ENCODE measurements around the gene NEK10.
"Not testable (repeated sequence)": the region's sequence is repeated elsewhere in the genome, so short reads cannot be mapped to it uniquely, and the experiment has no call there.

The NEK10 gene

DNA sequence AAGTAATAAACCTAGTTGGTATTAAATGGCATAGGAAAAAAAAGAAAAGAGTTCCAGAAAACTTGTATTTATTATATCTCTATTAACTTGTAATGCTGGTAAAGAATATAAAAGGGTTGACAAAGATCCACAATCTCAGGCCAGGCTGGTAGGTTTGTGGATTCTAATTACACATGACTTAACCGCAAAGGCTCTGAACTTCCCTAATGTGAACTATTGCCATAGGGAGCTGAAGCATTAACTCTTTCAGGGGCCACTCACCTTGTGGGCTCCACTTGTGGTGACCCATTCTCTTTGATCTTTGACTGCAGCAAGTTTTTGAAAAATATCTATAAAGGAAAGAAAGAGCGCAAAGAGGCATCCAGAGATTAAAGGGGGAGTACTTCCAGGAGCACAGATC, 58.5 kb downstream of the NEK10 start:
- H3K36me3 Mint-ChIP-seq: no peaks in the 10 kb centered on the region
- H3K9me3 Mint-ChIP-seq (ENCODE audit: low read depth): no peaks in the 10 kb centered on the region
- no peaks in the 10 kb centered on the region for H3K4me1 Mint-ChIP-seq (ENCODE audit: low read depth)
- H3K4me3 Mint-ChIP-seq: no peak overlapping the region
- peaks cover 5% of the 10 kb centered on the region for H3K27me3 Mint-ChIP-seq
- H3K27ac Mint-ChIP-seq: no peak overlapping the region

DNA sequence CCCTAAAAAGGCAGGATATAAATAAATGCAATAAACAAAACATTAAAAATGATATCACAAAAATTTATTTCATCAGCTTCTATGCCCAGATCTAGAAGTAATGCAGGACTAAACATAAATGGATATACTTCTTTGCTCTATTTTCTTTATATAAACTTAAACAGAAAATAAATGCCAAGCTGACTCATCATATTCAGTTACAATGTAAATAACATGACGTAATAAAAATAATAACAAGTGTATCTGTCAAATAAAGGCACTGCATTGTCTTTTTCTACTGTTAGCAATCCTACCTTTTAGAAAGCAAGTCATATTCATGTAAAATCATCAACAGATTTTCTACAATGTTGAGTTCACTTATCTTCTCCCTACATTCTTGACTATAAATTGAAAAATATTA, 61.6 kb downstream of the NEK10 start:
- Mint-ChIP-seq H3K9me3 (ENCODE audit: low read depth) (no peaks in the 10 kb centered on the region), H3K27ac (no peak overlapping the region), H3K36me3 (no peaks in the 10 kb centered on the region), H3K27me3 (peaks cover 5% of the 10 kb centered on the region), H3K4me3 (no peak overlapping the region), H3K4me1 (ENCODE audit: low read depth) (no peaks in the 10 kb centered on the region)

DNA sequence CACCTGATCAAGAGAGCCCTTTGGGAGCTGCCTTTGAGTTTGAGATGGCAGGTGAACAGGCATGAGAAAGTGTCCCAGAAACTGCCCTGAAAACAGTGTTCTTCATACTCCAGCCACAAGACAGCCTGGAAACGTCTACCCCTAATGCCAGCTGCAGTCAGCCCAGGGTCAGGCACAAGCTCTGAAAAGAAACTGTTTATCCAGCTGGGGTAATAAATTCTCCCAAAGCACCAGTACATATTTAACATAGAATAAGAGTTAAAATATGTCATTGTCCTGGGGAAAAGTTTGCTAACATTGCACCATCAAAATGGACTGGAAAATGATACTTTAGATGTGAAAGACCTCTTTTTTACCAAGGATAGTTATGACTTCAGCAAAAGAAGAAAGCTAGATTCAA, 66.3 kb downstream of the NEK10 start:
- Mint-ChIP-seq H3K27ac (no peak overlapping the region), H3K4me3 (no peak overlapping the region), H3K9me3 (ENCODE audit: low read depth) (peaks cover 11% of the 10 kb centered on the region)

DNA sequence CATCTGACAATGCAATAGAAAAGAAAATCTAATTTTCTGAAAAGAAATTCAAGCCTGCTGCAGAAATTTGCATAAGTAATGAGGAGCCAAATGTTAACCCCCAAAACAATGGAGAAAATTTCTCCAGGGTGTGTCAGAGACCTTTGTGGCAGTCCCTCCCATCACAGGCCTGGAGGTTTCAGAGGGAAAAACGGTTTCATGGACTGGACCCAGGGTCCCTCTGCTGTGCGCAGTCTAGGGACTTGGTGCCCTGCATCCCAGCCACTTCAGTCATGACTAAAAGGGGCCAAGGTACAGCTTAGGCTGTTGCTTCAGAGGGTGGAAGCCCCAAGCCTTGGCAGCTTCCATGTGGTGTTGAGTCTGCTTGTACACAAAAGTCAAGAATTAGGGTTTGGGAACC, 70.2 kb downstream of the NEK10 start:
- not testable (repeated sequence) for H3K4me3 Mint-ChIP-seq; H3K27ac Mint-ChIP-seq; H3K4me1 Mint-ChIP-seq (ENCODE audit: low read depth); H3K27me3 Mint-ChIP-seq
- peaks cover 11% of the 10 kb centered on the region for H3K9me3 Mint-ChIP-seq (ENCODE audit: low read depth)
- H3K36me3 Mint-ChIP-seq: peaks cover 17% of the 10 kb centered on the region

More for the DNA sequence above, 66.3 kb downstream of the NEK10 start:
- Mint-ChIP-seq H3K27me3 (peaks cover 3% of the 10 kb centered on the region), H3K4me1 (ENCODE audit: low read depth) (no peaks in the 10 kb centered on the region), H3K36me3 (peaks cover 15% of the 10 kb centered on the region)

DNA sequence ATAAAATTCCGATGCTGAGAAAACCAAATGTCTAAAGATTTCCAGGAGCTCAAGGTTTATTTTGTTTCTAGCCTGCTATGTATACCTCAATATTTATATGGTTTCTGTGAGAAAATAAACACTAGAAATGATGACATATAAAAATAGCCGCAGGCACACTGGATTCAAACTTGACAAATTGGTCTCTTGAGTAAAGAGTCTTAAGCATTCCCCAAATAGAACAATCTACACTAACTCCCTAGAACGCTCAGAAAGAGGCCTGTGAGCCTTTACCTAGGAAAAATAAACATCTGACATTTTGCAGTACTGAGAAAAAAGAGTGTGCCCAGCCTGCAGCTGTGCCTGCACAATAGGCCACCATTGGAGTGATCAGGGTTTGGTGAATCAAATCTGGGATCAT, 75.2 kb downstream of the NEK10 start:
- peaks cover 6% of the 10 kb centered on the region for H3K36me3 Mint-ChIP-seq
- no peaks in the 10 kb centered on the region for H3K9me3 Mint-ChIP-seq (ENCODE audit: low read depth)
- no peaks in the 10 kb centered on the region for H3K4me1 Mint-ChIP-seq (ENCODE audit: low read depth)

DNA sequence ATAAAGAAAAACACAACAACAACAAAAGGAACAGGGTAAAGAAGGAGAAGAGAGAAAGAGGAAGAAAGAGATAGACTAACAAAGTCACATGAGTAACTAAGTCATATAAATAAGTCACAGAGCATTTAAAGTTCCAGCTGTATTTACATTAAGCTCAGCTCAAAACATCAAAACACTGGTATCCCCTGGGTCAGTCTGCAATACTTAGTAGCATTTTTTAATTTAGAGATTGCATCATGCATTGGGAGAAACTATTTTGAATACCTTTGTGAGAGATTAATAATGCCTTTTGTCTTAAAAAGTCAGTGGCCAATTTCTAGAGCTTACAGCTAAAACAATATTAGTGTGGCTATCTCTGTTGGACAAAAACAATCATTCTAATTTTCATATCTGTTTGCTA, 78.4 kb downstream of the NEK10 start:
- Mint-ChIP-seq H3K9me3 (ENCODE audit: low read depth) (no peaks in the 10 kb centered on the region), H3K4me1 (ENCODE audit: low read depth) (no peaks in the 10 kb centered on the region), H3K4me3 (no peak overlapping the region), H3K36me3 (peaks cover 2% of the 10 kb centered on the region), H3K27ac (no peak overlapping the region), H3K27me3 (no peaks in the 10 kb centered on the region)

More for the DNA sequence above, 75.2 kb downstream of the NEK10 start:
- Mint-ChIP-seq H3K27me3 (no peaks in the 10 kb centered on the region), H3K4me3 (no peak overlapping the region), H3K27ac (no peak overlapping the region)

DNA sequence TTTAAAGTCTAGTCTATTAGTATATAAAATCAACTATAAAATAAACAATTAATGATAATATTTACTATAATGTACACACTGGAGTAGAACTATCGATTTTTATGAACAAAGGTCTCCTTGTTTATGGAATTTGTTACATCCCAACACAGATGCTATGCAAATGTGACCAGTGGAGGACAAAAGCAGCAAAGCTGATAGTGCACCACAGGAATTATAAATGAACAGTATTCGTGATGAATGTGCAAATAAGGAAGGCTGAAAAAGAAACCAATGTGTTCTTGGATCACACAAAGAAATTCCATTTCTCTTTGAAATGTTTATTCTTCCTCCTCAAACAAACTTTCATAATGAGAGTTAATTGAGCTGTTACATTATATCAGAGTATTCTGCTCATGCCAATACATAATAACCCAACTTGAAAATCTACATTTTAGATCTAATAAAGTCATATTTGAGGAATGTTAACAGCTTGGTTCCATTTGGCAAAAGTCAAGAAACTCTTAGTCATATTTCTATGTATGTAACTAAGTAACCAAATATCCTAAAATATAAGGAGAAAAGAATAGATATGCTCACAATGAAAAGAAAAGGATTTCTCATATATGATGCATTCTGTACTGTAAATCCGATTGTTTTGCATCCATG, 79.3 kb downstream of the NEK10 start:
- no peaks in the 10 kb centered on the region for H3K9me3 Mint-ChIP-seq (ENCODE audit: low read depth)

DNA sequence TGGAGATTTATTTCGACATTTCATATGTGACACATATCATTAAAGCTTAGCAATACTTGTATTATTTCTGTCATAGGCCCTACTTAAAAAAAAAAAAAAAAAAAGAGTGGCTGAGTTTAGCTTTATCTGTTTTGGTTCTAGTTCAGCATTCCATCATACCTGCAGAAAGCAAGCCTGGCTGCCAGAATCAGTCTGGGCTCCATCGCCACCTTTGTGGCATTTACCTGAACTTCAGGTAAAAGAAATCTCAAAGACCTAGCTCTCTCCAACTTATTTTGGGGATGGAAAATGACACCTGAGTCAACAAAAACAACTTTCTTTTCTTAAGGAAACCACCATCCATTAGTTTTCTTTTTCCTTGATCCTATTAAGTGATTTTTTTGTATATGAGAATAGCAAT, 82.1 kb downstream of the NEK10 start:
- Mint-ChIP-seq H3K4me3 (no peak overlapping the region), H3K9me3 (ENCODE audit: low read depth) (no peaks in the 10 kb centered on the region), H3K27ac (no peak overlapping the region), H3K27me3 (no peaks in the 10 kb centered on the region), H3K4me1 (ENCODE audit: low read depth) (no peaks in the 10 kb centered on the region), H3K36me3 (no peaks in the 10 kb centered on the region)

More for the DNA sequence above, 79.3 kb downstream of the NEK10 start:
- Mint-ChIP-seq H3K4me3 (no peak overlapping the region), H3K27me3 (no peaks in the 10 kb centered on the region), H3K27ac (no peak overlapping the region), H3K4me1 (ENCODE audit: low read depth) (no peaks in the 10 kb centered on the region), H3K36me3 (peaks cover 2% of the 10 kb centered on the region)

DNA sequence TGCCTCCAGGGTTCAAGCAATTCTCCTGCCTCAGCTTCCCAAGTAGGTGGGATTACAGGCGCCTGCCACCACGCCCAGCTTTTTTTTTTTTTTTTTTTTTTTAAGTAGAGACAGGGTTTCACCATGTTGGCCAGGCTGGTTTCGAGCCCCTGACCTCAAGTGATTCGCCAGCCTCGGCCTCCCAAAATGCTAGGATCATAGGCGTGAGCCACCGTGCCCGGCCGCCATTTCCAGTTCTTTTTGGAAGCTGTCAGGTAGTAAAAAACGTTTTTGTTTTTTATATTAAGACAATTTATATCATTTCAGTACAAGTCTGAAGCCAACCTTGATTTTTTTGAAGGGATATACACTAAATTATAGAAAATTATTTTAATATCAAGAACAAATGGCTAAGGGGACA, 82.7 kb downstream of the NEK10 start:
- not testable (repeated sequence) for H3K36me3 Mint-ChIP-seq; H3K27ac Mint-ChIP-seq; H3K4me3 Mint-ChIP-seq; H3K4me1 Mint-ChIP-seq (ENCODE audit: low read depth); H3K9me3 Mint-ChIP-seq (ENCODE audit: low read depth); H3K27me3 Mint-ChIP-seq

DNA sequence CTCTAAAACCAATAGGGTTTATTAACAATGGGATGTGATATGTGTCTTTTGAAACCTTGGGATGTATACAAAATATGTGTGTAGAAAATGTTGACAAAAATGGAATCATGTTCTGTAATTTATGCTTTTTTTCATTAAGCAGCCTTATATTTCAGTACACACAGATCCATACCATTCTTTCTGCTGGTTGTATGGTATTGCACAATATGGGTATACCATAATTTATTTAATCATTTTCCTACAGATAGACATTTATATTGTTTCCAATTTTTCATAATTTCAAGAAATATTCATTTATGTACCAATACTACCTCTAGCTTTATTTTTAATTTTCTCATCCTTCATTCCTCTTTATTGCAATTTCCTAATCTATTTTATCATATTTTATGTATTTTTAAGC, 83.5 kb downstream of the NEK10 start:
- peaks cover 5% of the 10 kb centered on the region for H3K36me3 Mint-ChIP-seq
- H3K9me3 Mint-ChIP-seq (ENCODE audit: low read depth): peaks cover 8% of the 10 kb centered on the region
- H3K27ac Mint-ChIP-seq: no peak overlapping the region
- H3K4me1 Mint-ChIP-seq (ENCODE audit: low read depth): no peaks in the 10 kb centered on the region
- H3K4me3 Mint-ChIP-seq: no peak overlapping the region
- H3K27me3 Mint-ChIP-seq: no peaks in the 10 kb centered on the region

DNA sequence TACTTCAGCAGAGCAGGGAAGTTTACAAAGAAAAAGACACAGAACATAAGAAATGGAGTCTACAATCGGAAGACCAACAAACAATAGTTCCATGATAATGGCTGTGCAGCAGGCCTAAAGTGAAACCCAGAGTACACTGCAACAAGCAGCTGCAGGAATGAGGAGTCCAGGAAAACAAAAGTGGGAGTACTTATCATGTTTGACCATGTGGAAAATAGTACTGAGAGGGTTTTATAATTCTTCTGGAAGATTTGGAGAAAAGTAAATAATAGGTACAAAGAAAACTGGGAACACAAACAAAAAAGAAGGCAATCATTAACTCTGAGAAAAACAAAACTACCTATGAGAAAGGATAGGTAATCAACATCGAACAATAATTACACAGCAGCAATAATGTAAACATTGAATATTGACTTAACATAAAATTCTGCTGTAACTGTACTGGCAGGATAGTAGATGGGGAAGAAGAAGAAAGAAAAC, 87.5 kb downstream of the NEK10 start:
- Mint-ChIP-seq H3K27me3 (no peaks in the 10 kb centered on the region), H3K36me3 (peaks cover 5% of the 10 kb centered on the region), H3K27ac (no peak overlapping the region), H3K4me1 (ENCODE audit: low read depth) (no peaks in the 10 kb centered on the region), H3K4me3 (no peak overlapping the region), H3K9me3 (ENCODE audit: low read depth) (peaks cover 8% of the 10 kb centered on the region)

DNA sequence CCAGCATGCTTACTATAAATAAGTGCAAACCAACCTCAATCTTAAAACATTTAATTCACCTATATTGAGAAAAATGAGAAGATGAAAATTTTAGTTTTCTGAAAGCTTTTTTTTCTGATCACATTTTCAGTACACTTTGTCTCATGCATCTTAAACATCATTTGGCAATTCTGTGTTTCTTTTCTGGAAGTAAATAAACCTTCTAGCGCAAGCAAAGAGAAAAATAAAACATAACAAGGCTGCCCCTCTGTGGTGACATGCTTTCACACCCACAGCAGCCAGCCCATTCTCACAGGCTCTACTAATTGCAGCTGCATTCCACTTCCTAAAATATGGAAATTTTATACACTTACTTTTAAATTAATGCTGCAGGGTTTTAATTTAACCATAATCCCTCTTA, 90.1 kb downstream of the NEK10 start:
- Mint-ChIP-seq H3K9me3 (ENCODE audit: low read depth) (peaks cover 8% of the 10 kb centered on the region), H3K36me3 (peaks cover 5% of the 10 kb centered on the region), H3K27me3 (no peaks in the 10 kb centered on the region), H3K27ac (no peak overlapping the region), H3K4me1 (ENCODE audit: low read depth) (no peaks in the 10 kb centered on the region), H3K4me3 (no peak overlapping the region)

DNA sequence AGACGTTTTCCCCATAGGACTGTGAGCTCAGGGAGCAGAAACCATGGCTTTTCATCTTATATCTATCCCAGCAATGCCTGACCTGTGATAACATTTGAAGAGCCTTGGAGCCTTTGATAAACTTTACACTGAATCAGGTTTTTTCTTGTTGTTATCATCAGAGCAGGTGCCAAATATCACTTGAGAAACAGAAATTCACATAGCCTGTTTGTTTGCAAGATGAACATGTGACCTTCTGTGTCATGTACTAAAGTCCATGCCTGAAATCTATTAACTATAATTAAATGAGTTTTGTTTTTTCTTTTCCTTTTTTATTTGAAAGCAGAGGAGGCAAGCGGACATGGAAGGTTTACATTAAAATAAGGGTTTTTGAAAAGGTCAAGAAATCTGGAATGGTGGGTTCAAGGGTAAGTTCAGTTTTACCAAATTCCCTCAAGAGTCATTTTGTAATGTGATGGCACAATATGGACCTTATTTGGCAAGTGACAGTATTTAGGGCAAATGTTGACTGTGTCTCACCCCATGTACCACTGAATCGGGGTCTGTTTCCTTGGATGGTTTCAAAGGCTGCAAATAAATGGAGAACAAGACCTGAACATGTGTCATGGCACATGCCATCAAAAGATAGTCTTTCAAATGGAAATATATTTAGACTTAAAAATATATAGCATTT, 90.7 kb downstream of the NEK10 start:
- Mint-ChIP-seq H3K9me3 (ENCODE audit: low read depth) (peaks cover 8% of the 10 kb centered on the region), H3K4me3 (no peak overlapping the region), H3K4me1 (ENCODE audit: low read depth) (no peaks in the 10 kb centered on the region), H3K36me3 (peaks cover 5% of the 10 kb centered on the region), H3K27ac (no peak overlapping the region), H3K27me3 (no peaks in the 10 kb centered on the region)

DNA sequence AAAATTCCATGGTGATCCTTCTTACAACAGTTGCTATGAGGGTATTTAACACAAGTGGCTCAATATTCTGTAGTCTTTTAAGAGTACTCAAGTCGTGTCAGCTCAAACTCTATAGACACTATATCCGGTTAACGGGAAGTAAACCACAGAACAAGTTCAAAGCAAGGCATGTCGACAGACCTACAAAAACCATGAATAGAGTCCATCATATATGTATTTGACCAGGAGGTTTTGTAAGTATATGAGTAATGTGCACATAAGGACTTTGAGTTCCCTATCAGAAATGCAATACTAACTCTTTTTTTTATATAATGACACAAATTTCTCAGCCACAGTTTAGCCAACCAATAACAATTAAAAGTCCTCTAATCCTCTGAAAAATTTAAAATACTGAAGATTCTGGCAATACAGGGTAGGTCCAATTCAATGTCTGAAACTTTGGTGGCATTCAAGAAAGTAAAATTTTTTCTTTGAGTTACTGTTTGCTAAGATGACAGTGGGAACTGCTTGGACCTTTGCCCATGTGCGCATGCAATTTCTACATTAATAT, 93.7 kb downstream of the NEK10 start:
- H3K27me3 Mint-ChIP-seq: peaks cover 2% of the 10 kb centered on the region
- no peaks in the 10 kb centered on the region for H3K36me3 Mint-ChIP-seq
- no peak overlapping the region for H3K4me3 Mint-ChIP-seq
- no peak overlapping the region for H3K27ac Mint-ChIP-seq
- H3K4me1 Mint-ChIP-seq (ENCODE audit: low read depth): no peaks in the 10 kb centered on the region
- no peaks in the 10 kb centered on the region for H3K9me3 Mint-ChIP-seq (ENCODE audit: low read depth)

DNA sequence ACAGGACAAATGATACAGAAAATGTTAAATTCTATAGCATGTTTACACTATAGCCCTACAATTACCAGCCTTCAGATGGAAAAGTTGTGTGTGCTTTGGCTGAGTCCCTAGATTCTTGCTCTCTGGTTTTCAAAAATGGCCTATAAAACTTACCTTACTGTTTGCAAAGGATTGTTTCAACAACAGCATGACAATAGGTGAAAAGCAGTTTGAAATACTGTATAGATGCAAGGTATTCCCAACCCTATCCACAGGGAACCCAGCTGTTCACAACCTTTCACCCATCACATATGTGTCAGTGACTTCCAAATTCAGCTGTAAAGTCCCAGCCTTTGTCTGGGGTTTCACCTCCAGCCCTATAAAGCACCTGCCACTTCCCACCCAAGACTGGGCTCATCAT, 97.3 kb downstream of the NEK10 start:
- H3K36me3 Mint-ChIP-seq: no peaks in the 10 kb centered on the region
- H3K27me3 Mint-ChIP-seq: peaks cover 2% of the 10 kb centered on the region
- no peaks in the 10 kb centered on the region for H3K9me3 Mint-ChIP-seq (ENCODE audit: low read depth)
- H3K4me3 Mint-ChIP-seq: no peak overlapping the region
- no peak overlapping the region for H3K27ac Mint-ChIP-seq
- H3K4me1 Mint-ChIP-seq (ENCODE audit: low read depth): no peaks in the 10 kb centered on the region

DNA sequence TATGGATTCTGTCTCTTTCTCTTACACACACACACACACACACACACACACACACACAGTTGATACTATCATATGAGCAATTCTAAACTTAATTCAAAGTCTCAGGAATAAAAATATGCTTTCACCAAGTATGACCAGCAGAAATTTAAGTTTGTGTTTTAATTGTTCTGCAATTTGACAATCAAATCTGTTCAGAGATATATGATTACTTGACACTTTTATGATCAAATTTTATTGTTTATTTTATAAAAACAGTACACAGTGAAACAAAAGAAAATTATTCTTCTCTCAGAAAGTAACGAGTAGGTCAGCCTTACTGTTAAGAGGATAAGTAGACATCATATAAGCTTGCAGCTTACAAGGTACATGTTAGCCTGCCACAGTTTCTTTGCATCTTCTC, 114.3 kb downstream of the NEK10 start:
- Mint-ChIP-seq H3K9me3 (ENCODE audit: low read depth) (no peaks in the 10 kb centered on the region), H3K27me3 (peaks cover 12% of the 10 kb centered on the region), H3K4me1 (ENCODE audit: low read depth) (no peaks in the 10 kb centered on the region), H3K4me3 (no peak overlapping the region), H3K27ac (no peak overlapping the region), H3K36me3 (peaks cover 4% of the 10 kb centered on the region)
